Naive thymus-derived CD8-positive, alpha-beta T cell (primary cell): Measurements from ENCODE around the gene PCDHGA6. TPM values are rescaled to one million over a fixed set of nuclear protein-coding genes. Genes with fewer than 3 reads are reported as not detected.
"Not testable (repeated sequence)": the region's sequence is repeated elsewhere in the genome, so short reads cannot be mapped to it uniquely, and the experiment has no call there.

Experiments used
- ATAC-seq, 2 donors: fragments of 150-1000 bp; cut with Tn5 transposase in 1 of 2; sonication (Bioruptor Pico), chemical (Tn5 transposase) in 1 of 2; 1 replicate in 1 of 2; 2 replicates in 1 of 2; pipeline ENCODE4 v1.10.0; 2021; ENCODE audit warnings: mild to moderate bottlenecking in 2 of 2, moderate library complexity in 2 of 2
- POLR2A ChIA-PET: fragments of 350-600 bp; sonication (Branson Sonifier 250); formaldehyde crosslinking; loops from one replicate; lab custom pipeline; 2021; ENCODE audit warnings: antibody characterized with exemption; lab: Charles Lee
- DNase-seq, 10 donors: peaks; one replicate each; pipeline versions ENCODE4 v3.0.0 to v3.0.0-alpha.2; 2020 to 2022
- H3K27ac Mint-ChIP-seq, 10 donors: one replicate each; pipeline ENCODE4 v1.8.0; 2020 to 2022; ENCODE audit warnings: mild to moderate bottlenecking in 10 of 10, mixed read lengths in 10 of 10, moderate library complexity in 4 of 10, inconsistent platforms in 1 of 10
- H3K27me3 Mint-ChIP-seq, 5 donors: one replicate each; pipeline ENCODE4 v1.8.0; 2021 to 2022; ENCODE audit warnings: mixed read lengths in 5 of 5
- H3K36me3 Mint-ChIP-seq, 3 donors: one replicate each; pipeline ENCODE4 v1.8.0; 2020 to 2022; ENCODE audit warnings: mixed read lengths in 3 of 3, mild to moderate bottlenecking in 2 of 3, inconsistent platforms in 1 of 3
- H3K4me1 Mint-ChIP-seq, 4 donors: one replicate each; pipeline ENCODE4 v1.8.0; 2021 to 2022; ENCODE audit warnings: mixed read lengths in 4 of 4
- H3K4me3 Mint-ChIP-seq, 10 donors: one replicate each; pipeline ENCODE4 v1.8.0; 2020 to 2022; ENCODE audit warnings: mild to moderate bottlenecking in 10 of 10, mixed read lengths in 10 of 10, moderate library complexity in 6 of 10, inconsistent platforms in 1 of 10
- H3K9me3 Mint-ChIP-seq, 9 donors: one replicate each; pipeline ENCODE4 v1.8.0; 2020 to 2022; ENCODE audit warnings: mixed read lengths in 9 of 9, mild to moderate bottlenecking in 3 of 9, inconsistent platforms in 1 of 9, moderate library complexity in 1 of 9
- polyA plus RNA-seq, 3 donors: library from polyadenylated mRNA; unstranded; fragments of 300-500 nt; fragmentation: Illumina TruSeq; gene quantifications; one replicate each; pipeline ENCODE4 v1.2.3, GENCODE V29; 2021
- total RNA-seq, 8 experiments: library from RNA in 2 of 8; stranded (reverse) in 2 of 8; gene quantifications; one replicate each; pipeline ENCODE4 v1.2.3 and lab custom pipeline; 2021 to 2026

Gene PCDHGA6
- total and polyA plus RNA-seq, 5 experiments from 2014 or later, result 0.05 to 0.68 (median 0.60) TPM; not detected in 2

DNA sequence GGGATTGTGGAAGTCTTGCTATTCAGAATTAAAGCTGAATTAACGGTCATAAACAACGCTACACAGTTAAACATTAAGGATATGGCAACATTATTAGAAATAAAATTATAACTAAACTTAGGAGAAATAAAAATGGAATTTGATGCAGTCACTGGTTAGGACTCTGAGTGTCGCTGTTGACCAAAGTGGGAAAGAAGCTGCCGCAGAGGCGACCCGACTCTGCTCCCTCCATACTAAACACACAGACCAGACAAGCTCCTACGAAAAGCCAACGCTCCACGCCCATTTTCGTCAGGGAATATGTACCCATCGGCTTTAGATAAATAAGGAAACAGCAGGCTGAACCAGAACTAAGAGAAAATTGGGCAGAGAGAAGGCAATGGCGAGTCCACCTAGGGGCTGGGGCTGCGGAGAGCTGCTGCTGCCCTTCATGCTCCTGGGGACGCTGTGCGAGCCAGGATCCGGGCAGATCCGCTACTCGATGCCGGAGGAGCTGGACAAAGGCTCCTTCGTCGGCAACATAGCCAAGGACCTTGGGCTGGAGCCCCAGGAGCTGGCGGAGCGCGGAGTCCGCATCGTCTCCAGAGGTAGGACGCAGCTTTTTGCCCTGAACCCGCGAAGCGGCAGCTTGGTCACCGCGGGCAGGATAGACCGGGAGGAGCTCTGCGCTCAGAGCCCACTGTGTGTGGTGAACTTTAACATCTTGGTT, 9.6 kb upstream of the PCDHGA6 start, which contains the start of gene PCDHGA5:
Gene PCDHGA5 (plus strand): TSS at position 211 of the 709 bp plus-strand sequence. CDS start 169 bp downstream, at position 380.
- ATAC-seq (no peak), DNase-seq (no peak)
- POLR2A ChIA-PET, result no interaction called here
- peaks cover 0 to 6% (median 2%) of the 10 kb centered on the region in 4 donors for H3K4me1 Mint-ChIP-seq
- peaks cover 0 to 89% (median 44%) of the 10 kb centered on the region in 9 donors for H3K9me3 Mint-ChIP-seq
- peaks cover 27 to 58% (median 43%) of the 10 kb centered on the region in 3 donors for H3K36me3 Mint-ChIP-seq
- H3K4me3 Mint-ChIP-seq, result peak within 1 kb of the TSS in 2 of 10 donors; percentile 8 to 33
- H3K27me3 Mint-ChIP-seq, result peaks cover 64 to 95% (median 74%) of the 10 kb centered on the region in 5 donors
- H3K27ac Mint-ChIP-seq, result peak within 1 kb of the TSS in 1 of 10 donors; percentile 5

- no peak overlapping the region for H3K4me3 Mint-ChIP-seq
- POLR2A ChIA-PET, result no interaction called here
Measured at GRCh38 chr5:141366016-141366896, 7.4 kb upstream of the PCDHGA6 start.

GRCh38 chr5:141369994-141370848, 3.5 kb upstream of the PCDHGA6 start, which contains the start of gene PCDHGB3:
TSS of gene PCDHGB3 (plus strand) at chr5:141370242. CDS start at chr5:141370395, 153 bp downstream.
- peak within 1 kb of the TSS; percentile 65 to 91 (median 82) for H3K4me3 Mint-ChIP-seq
- H3K36me3 Mint-ChIP-seq, result peaks cover 17 to 52% (median 29%) of the 10 kb centered on the region in 3 donors
- DNase-seq (peak in 5 of 10 donors; percentile 12 to 37 (median 22)), ATAC-seq (peak; percentile 87 to 90)
- POLR2A ChIA-PET, result no interaction called here
- peak within 1 kb of the TSS in 1 of 10 donors; percentile 42 for H3K27ac Mint-ChIP-seq
- peaks cover 0 to 88% (median 31%) of the 10 kb centered on the region in 9 donors for H3K9me3 Mint-ChIP-seq
- peaks cover 43 to 86% (median 73%) of the 10 kb centered on the region in 5 donors for H3K27me3 Mint-ChIP-seq
- H3K4me1 Mint-ChIP-seq, result peaks cover 0 to 7% (median 4%) of the 10 kb centered on the region in 4 donors

More at GRCh38 chr5:141366016-141366896, 7.4 kb upstream of the PCDHGA6 start:
- peaks cover 22 to 54% (median 43%) of the 10 kb centered on the region in 3 donors for H3K36me3 Mint-ChIP-seq
- H3K27me3 Mint-ChIP-seq, result peaks cover 61 to 95% (median 74%) of the 10 kb centered on the region in 5 donors
- peak overlapping the region in 1 of 10 donors; percentile 40 for H3K27ac Mint-ChIP-seq
- DNase-seq, result no peak
- H3K9me3 Mint-ChIP-seq, result peaks cover 0 to 89% (median 35%) of the 10 kb centered on the region in 9 donors
- H3K4me1 Mint-ChIP-seq, result peaks cover 2 to 7% (median 4%) of the 10 kb centered on the region in 4 donors
- no peak for ATAC-seq

DNA sequence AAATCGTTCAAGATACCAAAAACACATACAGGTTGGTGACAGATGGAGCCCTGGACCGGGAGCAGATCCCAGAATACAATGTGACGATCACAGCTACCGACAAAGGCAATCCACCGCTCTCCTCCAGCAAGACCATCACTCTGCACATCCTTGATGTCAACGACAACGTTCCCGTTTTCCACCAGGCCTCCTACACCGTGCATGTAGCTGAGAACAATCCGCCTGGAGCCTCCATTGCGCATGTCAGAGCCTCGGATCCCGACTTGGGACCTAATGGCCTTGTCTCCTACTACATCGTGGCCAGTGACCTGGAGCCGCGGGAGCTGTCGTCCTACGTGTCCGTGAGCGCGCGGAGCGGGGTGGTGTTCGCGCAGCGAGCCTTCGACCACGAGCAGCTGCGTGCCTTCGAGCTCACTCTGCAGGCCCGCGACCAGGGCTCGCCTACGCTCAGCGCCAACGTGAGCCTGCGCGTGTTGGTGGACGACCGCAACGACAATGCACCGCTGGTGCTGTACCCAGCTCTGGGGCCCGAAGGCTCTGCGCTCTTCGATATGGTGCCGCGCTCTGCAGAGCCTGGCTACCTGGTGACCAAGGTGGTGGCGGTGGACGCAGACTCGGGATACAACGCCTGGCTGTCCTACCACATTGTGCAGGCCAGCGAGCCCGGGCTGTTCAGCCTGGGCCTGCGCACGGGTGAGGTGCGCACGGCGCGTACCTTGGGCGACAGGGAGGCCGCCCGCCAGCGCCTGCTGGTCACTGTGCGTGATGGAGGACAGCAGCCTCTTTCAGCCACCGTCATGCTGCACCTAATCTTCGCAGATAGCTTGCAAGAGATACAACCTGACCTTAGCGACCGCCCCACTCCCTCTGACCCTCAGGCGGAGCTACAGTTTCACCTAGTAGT, 1.9 kb upstream of the PCDHGA6 start:
- H3K4me3 Mint-ChIP-seq, result peak overlapping the region in 2 of 10 donors; percentile 10 to 60
- peaks cover 0 to 84% (median 30%) of the 10 kb centered on the region in 9 donors for H3K9me3 Mint-ChIP-seq
- peaks cover 0 to 7% (median 4%) of the 10 kb centered on the region in 4 donors for H3K4me1 Mint-ChIP-seq
- H3K27ac Mint-ChIP-seq, result peak overlapping the region in 1 of 10 donors; percentile 65
- peaks cover 36 to 74% (median 68%) of the 10 kb centered on the region in 5 donors for H3K27me3 Mint-ChIP-seq
- peaks cover 12 to 47% (median 31%) of the 10 kb centered on the region in 3 donors for H3K36me3 Mint-ChIP-seq
- POLR2A ChIA-PET, result no interaction called here
- DNase-seq (no peak), ATAC-seq (no peak)

DNA sequence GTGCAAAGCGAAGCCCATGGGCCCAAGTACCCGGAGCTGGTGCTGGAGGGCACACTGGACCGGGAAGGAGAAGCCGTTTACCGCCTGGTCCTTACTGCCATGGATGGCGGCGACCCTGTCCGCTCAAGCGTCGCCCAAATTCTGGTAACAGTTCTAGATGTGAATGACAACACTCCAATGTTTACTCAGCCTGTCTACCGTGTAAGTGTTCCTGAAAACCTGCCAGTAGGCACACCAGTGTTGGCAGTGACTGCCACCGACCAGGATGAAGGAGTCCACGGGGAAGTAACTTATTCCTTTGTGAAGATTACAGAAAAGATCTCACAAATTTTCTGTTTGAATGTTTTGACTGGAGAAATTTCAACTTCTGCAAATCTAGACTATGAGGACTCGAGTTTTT, 936 bp downstream of the PCDHGA6 start:
- H3K9me3 Mint-ChIP-seq, result peaks cover 0 to 90% (median 35%) of the 10 kb centered on the region in 9 donors
- no peak overlapping the region for H3K4me3 Mint-ChIP-seq
- peaks cover 0 to 7% (median 4%) of the 10 kb centered on the region in 4 donors for H3K4me1 Mint-ChIP-seq
- no peak overlapping the region for H3K27ac Mint-ChIP-seq
- ATAC-seq (no peak), DNase-seq (no peak)
- peaks cover 26 to 67% (median 54%) of the 10 kb centered on the region in 5 donors for H3K27me3 Mint-ChIP-seq
- peaks cover 16 to 64% (median 34%) of the 10 kb centered on the region in 3 donors for H3K36me3 Mint-ChIP-seq
- POLR2A ChIA-PET, result no interaction called here

DNA sequence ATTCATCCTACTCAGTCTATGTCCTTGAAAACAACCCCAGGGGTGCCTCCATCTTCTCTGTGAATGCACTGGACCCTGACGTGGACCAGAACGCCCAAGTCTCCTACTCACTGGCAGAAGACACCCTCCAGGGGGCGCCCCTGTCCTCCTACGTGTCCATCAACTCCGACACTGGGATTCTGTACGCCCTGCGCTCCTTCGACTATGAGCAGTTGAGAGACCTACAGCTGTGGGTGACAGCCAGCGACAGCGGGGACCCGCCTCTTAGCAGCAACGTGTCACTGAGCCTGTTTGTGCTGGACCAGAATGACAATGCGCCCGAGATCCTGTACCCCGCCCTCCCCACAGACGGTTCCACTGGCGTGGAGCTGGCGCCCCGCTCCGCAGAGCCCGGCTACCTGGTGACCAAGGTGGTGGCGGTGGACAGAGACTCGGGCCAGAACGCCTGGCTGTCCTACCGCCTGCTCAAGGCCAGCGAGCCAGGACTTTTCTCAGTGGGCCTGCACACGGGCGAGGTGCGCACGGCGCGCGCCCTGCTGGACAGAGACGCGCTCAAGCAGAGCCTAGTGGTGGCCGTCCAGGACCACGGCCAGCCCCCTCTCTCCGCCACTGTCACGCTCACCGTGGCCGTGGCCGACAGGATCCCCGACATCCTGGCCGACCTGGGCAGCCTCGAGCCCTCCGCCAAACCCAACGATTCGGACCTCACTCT, 1.9 kb downstream of the PCDHGA6 start:
- POLR2A ChIA-PET, result interaction anchor here (0.6 kb wide), 1 partner anchor 47 kb away, joined by 3 read pairs; no protein-coding TSS in a partner anchor
- ATAC-seq, H3K4me3 Mint-ChIP-seq, H3K27ac Mint-ChIP-seq, H3K4me1 Mint-ChIP-seq, DNase-seq: not testable (repeated sequence)
- peaks cover 11 to 64% (median 37%) of the 10 kb centered on the region in 3 donors for H3K36me3 Mint-ChIP-seq
- H3K27me3 Mint-ChIP-seq, result peaks cover 20 to 67% (median 54%) of the 10 kb centered on the region in 5 donors
- peaks cover 6 to 88% (median 38%) of the 10 kb centered on the region in 9 donors for H3K9me3 Mint-ChIP-seq

- Mint-ChIP-seq H3K27me3 (peaks cover 35 to 77% (median 63%) of the 10 kb centered on the region in 5 donors), H3K9me3 (peaks cover 10 to 89% (median 48%) of the 10 kb centered on the region in 9 donors), H3K4me3 (peak within 1 kb of the TSS; percentile 48 to 78 (median 72)), H3K36me3 (peaks cover 14 to 72% (median 37%) of the 10 kb centered on the region in 3 donors), H3K27ac (no peak within 1 kb of the TSS), H3K4me1 (peaks cover 0 to 2% (median 0%) of the 10 kb centered on the region in 4 donors)
- POLR2A ChIA-PET, result no interaction called here
- peak in 1 of 2 donors; percentile 55 for ATAC-seq
- DNase-seq, result no peak
Measured at GRCh38 chr5:141382469-141383294, 9.0 kb downstream of the PCDHGA6 start, which contains the start of gene PCDHGA7. TSS of gene PCDHGA7 (plus strand) at chr5:141382742. CDS start at chr5:141382900, 158 bp downstream.

DNA sequence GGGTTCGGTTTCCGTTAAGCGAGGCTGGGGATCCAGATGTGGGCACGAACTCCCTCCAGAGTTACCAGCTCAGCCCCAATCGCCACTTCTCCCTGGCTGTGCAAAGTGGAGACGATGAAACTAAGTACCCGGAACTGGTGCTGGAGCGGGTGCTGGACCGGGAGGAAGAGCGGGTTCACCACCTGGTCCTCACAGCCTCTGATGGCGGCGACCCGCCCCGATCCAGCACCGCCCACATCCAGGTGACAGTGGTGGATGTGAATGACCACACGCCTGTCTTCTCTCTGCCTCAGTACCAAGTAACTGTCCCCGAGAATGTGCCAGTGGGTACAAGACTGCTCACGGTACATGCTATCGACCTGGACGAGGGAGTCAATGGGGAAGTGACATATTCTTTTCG, 9.7 kb downstream of the PCDHGA6 start:
- POLR2A ChIA-PET, result no interaction called here
- peak overlapping the region in 4 of 10 donors; percentile 7 to 76 (median 48) for H3K4me3 Mint-ChIP-seq

DNA sequence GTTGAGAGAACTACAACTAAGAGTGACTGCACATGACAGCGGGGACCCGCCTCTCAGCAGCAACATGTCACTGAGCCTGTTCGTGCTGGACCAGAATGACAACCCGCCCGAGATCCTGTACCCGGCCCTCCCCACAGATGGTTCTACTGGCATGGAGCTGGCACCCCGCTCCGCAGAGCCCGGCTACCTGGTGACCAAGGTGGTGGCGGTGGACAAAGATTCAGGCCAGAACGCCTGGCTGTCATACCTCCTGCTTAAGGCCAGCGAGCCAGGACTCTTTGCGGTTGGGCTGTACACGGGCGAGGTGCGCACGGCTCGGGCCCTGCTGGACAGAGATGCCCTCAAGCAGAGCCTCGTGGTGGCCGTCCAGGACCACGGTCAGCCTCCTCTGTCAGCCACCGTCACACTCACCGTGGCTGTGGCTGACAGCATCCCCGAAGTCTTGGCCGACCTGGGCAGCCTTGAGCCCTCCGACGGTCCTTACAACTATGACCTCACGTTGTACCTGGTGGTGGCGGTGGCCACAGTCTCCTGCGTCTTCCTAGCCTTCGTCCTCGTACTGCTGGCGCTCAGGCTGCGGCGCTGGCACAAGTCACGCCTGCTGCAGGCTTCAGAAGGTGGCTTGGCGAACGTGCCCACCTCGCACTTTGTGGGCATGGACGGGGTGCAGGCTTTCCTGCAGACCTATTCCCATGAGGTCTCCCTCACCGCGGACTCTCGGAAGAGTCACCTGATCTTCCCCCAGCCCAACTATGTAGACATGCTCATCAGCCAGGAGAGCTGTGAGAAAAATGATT, 11.0 kb downstream of the PCDHGA6 start:
- Mint-ChIP-seq H3K4me3 (no peak overlapping the region), H3K27ac (no peak overlapping the region), H3K9me3 (peaks cover 21 to 90% (median 51%) of the 10 kb centered on the region in 9 donors), H3K4me1 (peaks cover 0 to 2% (median 0%) of the 10 kb centered on the region in 4 donors), H3K27me3 (peaks cover 43 to 84% (median 74%) of the 10 kb centered on the region in 5 donors), H3K36me3 (peaks cover 18 to 69% (median 39%) of the 10 kb centered on the region in 3 donors)
- no peak for DNase-seq
- POLR2A ChIA-PET, result no interaction called here
- no peak for ATAC-seq

More for the DNA sequence above, 9.7 kb downstream of the PCDHGA6 start:
- Mint-ChIP-seq H3K36me3 (peaks cover 16 to 71% (median 39%) of the 10 kb centered on the region in 3 donors), H3K27me3 (peaks cover 37 to 80% (median 66%) of the 10 kb centered on the region in 5 donors), H3K9me3 (peaks cover 13 to 87% (median 49%) of the 10 kb centered on the region in 9 donors), H3K4me1 (peaks cover 0 to 2% (median 0%) of the 10 kb centered on the region in 4 donors), H3K27ac (no peak overlapping the region)
- ATAC-seq (no peak), DNase-seq (no peak)
